B cell (primary cell): ENCODE measurements around the gene CDIPT.

Experiments used
- CTCF ChIP-seq: fragments of 200-600 bp; IDR thresholded peaks from one replicate; pipeline ENCODE4 v1.8.0; 2022; ENCODE audit warnings: antibody characterized with exemption, mild to moderate bottlenecking
- EZH2 ChIP-seq: IDR thresholded peaks from 2 replicates; pipeline ENCODE4 v1.6.1; 2012; ENCODE audit warnings: borderline replicate concordance, low read depth, mild to moderate bottlenecking, moderate library complexity, low read length; ENCODE audit not compliant: insufficient read depth, poor library complexity, severe bottlenecking

GRCh38 chr16:29876594-29877249, 13.7 kb upstream of the CDIPT start:
- TF ChIP-seq CTCF = no peak
- TF ChIP-seq EZH2 = no peak
